Esophagus muscularis mucosa (tissue), 4 donors: ENCODE measurements around the gene DYNC1I2.
"Not testable (repeated sequence)": the region's sequence is repeated elsewhere in the genome, so short reads cannot be mapped to it uniquely, and the experiment has no call there.

Experiments
- CTCF ChIP-seq, 3 experiments: fragments of 200-600 bp in 2 of 3; fragments of 450-650 bp in 1 of 3; sonication (generic) in 2 of 3; IDR thresholded peaks; one replicate each; pipeline ENCODE4 v1.5.1; 2017 to 2019; ENCODE audit warnings: antibody characterized with exemption in 3 of 3, mild to moderate bottlenecking in 2 of 3, moderate library complexity in 1 of 3
- EP300 ChIP-seq: sonication (generic); formaldehyde crosslinking; IDR thresholded peaks from one replicate; pipeline ENCODE4 v1.6.1; 2017; ENCODE audit warnings: antibody characterized with exemption
- POLR2A ChIP-seq: fragments of 450-650 bp; IDR thresholded peaks from one replicate; pipeline ENCODE4 v1.6.1; 2017; ENCODE audit warnings: antibody characterized with exemption, moderate library complexity, mild to moderate bottlenecking, low read depth
- POLR2AphosphoS5 ChIP-seq, 2 donors: sonication (generic); formaldehyde crosslinking; IDR thresholded peaks; one replicate each; pipeline ENCODE4 v1.6.1; 2017; ENCODE audit warnings: antibody characterized with exemption in 2 of 2

- not testable (repeated sequence) for TF ChIP-seq CTCF (IDR thresholded peaks at IDR 0.05); POLR2A; POLR2AphosphoS5 (IDR thresholded peaks at IDR 0.05); EP300
These were observed 73.9 kb downstream of the DYNC1I2 start for GRCh38 chr2:171761176-171761575.
